Gastrocnemius medialis (tissue), 4 donors: ENCODE data around the gene UTP4. TPM values are rescaled to one million over a fixed set of nuclear protein-coding genes. Genes with fewer than 3 reads are reported as not detected.
A peak's percentile ranks its signal among the peaks of the same experiment; 100 is the strongest.

Experiments
- ATAC-seq, 2 donors: fragments of 150-250 bp; one replicate each; pipeline ENCODE4 v1.9.1; 2016
- DNase-seq, 2 donors: peaks; one replicate each; pipeline ENCODE4 v3.0.0-alpha.2; 2019
- H3K27ac ChIP-seq, 4 donors: fragments of 200-600 bp; sonication (generic); 1 replicate in 1 of 4; 2 replicates in 3 of 4; pipeline ENCODE4 v1.5.1; 2016 to 2018; ENCODE audit warnings: mild to moderate bottlenecking in 2 of 4, moderate library complexity in 1 of 4
- H3K27me3 ChIP-seq, 3 donors: fragments of 200-600 bp; sonication (generic) in 2 of 3; 1 replicate in 1 of 3; 2 replicates in 2 of 3; pipeline versions ENCODE4 v1.5.1 to v1.6.0; 2016 to 2019; ENCODE audit warnings: mild to moderate bottlenecking in 1 of 3, moderate library complexity in 1 of 3
- H3K36me3 ChIP-seq, 2 donors: fragments of 200-600 bp; sonication (generic) in 1 of 2; one replicate each; pipeline ENCODE4 v1.5.1; 2017 to 2018
- H3K4me1 ChIP-seq, 2 donors: fragments of 200-600 bp; sonication (generic) in 1 of 2; one replicate each; pipeline ENCODE4 v1.5.1; 2016 to 2017; ENCODE audit warnings: mild to moderate bottlenecking in 2 of 2
- H3K4me3 ChIP-seq, 4 donors: fragments of 200-600 bp; sonication (generic) in 3 of 4; 1 replicate in 1 of 4; 2 replicates in 3 of 4; pipeline ENCODE4 v1.5.1; 2016 to 2019; ENCODE audit warnings: mild to moderate bottlenecking in 2 of 4
- H3K9me3 ChIP-seq, 3 donors: fragments of 200-600 bp; sonication (generic) in 2 of 3; 1 replicate in 1 of 3; 2 replicates in 2 of 3; pipeline ENCODE4 v1.5.1; 2016 to 2019
- CTCF ChIP-seq, 5 experiments: fragments of 450-650 bp in 3 of 5; fragments of 200-600 bp in 2 of 5; sonication (generic) in 2 of 5; IDR thresholded peaks in 4 of 5; conservative IDR thresholded peaks in 1 of 5; 1 replicate in 4 of 5; 2 replicates in 1 of 5; pipeline ENCODE4 v1.5.1; 2016 to 2019; ENCODE audit warnings: antibody characterized with exemption in 5 of 5, mild to moderate bottlenecking in 3 of 5, moderate library complexity in 3 of 5
- POLR2A ChIP-seq, 2 donors: fragments of 450-650 bp; IDR thresholded peaks; one replicate each; pipeline ENCODE4 v1.6.1; 2017; ENCODE audit warnings: antibody characterized with exemption in 2 of 2, mild to moderate bottlenecking in 2 of 2, moderate library complexity in 2 of 2
- in situ Hi-C, 4 donors: fragments of 200-750 bp; cut with MboI; loops; one replicate each; pipeline versions ENCODE4 v1.15.0 to v1.8.0; 2017; ENCODE audit warnings: low sequenced_read_pairs in 4 of 4
- intact Hi-C: fragments of 100-400 bp; cut with DNase I; formaldehyde crosslinking; loops from one replicate; pipeline ENCODE4 v1.15.1; 2023; ENCODE audit warnings: low total_unique reads
- total RNA-seq, 4 donors: library from RNA; depleted of rRNA; stranded (reverse); fragments of >200 nt; gene quantifications; one replicate each; pipeline versions ENCODE4 v1.1.0 to v1.2.3, GENCODE V29; 2016

Gene UTP4
- total RNA-seq, 4 donors from 2014 or later: 33.1 to 44.2 (median 35.5) TPM

DNA sequence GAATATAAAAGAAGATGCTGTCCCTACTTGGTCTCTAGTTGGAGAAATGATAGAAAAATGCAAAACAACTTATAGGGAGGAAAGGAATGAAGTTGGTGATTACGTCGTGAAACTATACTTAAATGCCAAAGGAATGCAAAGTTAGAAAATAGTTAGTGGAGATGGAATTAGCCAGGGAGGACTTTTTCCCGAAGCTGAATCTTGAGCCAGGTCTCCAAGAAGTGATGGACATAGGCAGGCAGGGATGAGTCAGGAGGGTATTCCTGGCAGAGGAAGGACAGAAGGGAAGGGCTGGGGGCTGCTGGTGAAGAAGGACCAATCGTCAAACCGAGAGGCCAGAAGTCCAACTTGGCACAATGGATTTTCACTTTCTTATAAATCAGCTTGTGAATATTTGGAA is 56.3 kb downstream of the UTP4 start:
- Histone ChIP-seq H3K27me3 (no peaks in the 10 kb centered on the region), H3K4me1 (peaks cover 33 to 40% of the 10 kb centered on the region in 2 donors), H3K4me3 (peak overlapping the region; percentile 67 to 92 (median 78)), H3K9me3 (no peaks in the 10 kb centered on the region), H3K27ac (peak overlapping the region in 2 of 4 donors; percentile 78 to 93), H3K36me3 (no peaks in the 10 kb centered on the region)
- no peak for ATAC-seq
- in situ Hi-C loops (no loop called here), intact Hi-C loops (loop anchor here (5.0 kb wide), 1 partner anchor 199 kb away; the partner anchor contains the start of gene TERF2)
- TF ChIP-seq POLR2A (IDR thresholded peaks at IDR 0.05): no peak
- TF ChIP-seq CTCF (IDR thresholded peaks at IDR 0.05 in 4 of 5, conservative IDR thresholded peaks at IDR 0.05 in 1 of 5): no peak
- no peak for DNase-seq

DNA sequence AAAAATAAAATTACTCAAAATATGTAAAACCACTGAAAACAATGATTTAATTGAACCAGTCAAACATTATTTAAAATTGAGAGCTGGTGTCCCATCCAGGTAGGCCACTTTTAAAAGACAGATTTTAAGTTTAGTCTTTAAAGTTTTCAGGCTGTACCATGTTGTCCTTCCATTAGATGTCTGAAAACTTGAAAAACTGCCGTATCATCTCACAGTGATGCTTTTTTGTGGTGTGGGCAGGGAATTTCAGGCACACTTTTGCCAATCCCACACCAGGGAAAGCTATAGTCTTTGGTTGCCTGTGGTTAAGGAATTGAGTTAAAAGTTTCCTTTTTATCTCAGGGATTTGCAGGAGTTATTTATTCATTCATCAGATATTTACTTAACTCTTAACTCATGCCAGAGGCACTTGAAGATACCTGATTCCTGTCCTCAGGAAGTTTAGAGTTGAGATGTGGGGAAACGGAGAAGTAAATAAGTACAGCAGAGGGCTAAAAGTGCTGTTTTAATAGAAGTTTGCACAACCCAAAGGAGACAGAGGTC is 57.7 kb downstream of the UTP4 start:
- Histone ChIP-seq H3K27ac (no peak overlapping the region), H3K36me3 (no peaks in the 10 kb centered on the region), H3K4me1 (peaks cover 38 to 53% of the 10 kb centered on the region in 2 donors), H3K9me3 (no peaks in the 10 kb centered on the region), H3K27me3 (no peaks in the 10 kb centered on the region), H3K4me3 (no peak overlapping the region)
- TF ChIP-seq CTCF (IDR thresholded peaks at IDR 0.05 in 4 of 5, conservative IDR thresholded peaks at IDR 0.05 in 1 of 5): no peak
- no peak for TF ChIP-seq POLR2A (IDR thresholded peaks at IDR 0.05)
- no peak for ATAC-seq
- in situ Hi-C loops: no loop called here
- intact Hi-C loops: no loop called here
- DNase-seq: no peak

- H3K27me3 ChIP-seq: no peaks in the 10 kb centered on the region
- DNase-seq (no peak), ATAC-seq (no peak)
- in situ Hi-C loops: no loop called here
- intact Hi-C loops: no loop called here
- no peaks in the 10 kb centered on the region for H3K36me3 ChIP-seq
- no peak overlapping the region for H3K27ac ChIP-seq
- H3K9me3 ChIP-seq: no peaks in the 10 kb centered on the region
- TF ChIP-seq POLR2A (IDR thresholded peaks at IDR 0.05) (no peak), CTCF (IDR thresholded peaks at IDR 0.05 in 4 of 5, conservative IDR thresholded peaks at IDR 0.05 in 1 of 5) (no peak)
- peaks cover 38 to 57% of the 10 kb centered on the region in 2 donors for H3K4me1 ChIP-seq
- H3K4me3 ChIP-seq: no peak overlapping the region
These were observed 58.1 kb downstream of the UTP4 start for GRCh38 chr16:69190598-69190997.

DNA sequence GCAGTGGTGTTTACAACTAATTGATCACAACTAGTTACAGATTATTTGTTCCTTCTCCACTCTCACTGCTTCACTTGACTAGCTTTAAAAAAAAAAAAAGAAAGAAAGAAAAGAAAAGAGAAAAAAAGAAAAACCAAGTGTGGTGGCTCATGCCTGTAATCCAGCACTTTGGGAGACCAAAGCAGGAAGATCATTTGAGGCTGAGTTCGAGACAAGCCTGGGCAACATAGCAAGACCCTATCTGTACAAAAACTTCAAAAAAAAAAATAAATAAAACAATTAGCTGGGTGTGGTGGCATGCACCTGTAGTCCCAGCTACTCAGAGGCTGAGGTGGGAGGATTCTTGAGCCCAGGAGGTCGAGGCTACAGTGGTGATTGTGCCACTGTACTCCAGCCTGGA is 58.7 kb downstream of the UTP4 start:
- Histone ChIP-seq H3K4me1 (peaks cover 37 to 59% of the 10 kb centered on the region in 2 donors), H3K4me3 (no peak overlapping the region), H3K27ac (no peak overlapping the region), H3K27me3 (no peaks in the 10 kb centered on the region), H3K36me3 (no peaks in the 10 kb centered on the region), H3K9me3 (no peaks in the 10 kb centered on the region)
- in situ Hi-C loops: no loop called here
- intact Hi-C loops: no loop called here
- DNase-seq: no peak
- TF ChIP-seq POLR2A (IDR thresholded peaks at IDR 0.05) (no peak), CTCF (IDR thresholded peaks at IDR 0.05 in 4 of 5, conservative IDR thresholded peaks at IDR 0.05 in 1 of 5) (no peak)
- ATAC-seq: no peak

DNA sequence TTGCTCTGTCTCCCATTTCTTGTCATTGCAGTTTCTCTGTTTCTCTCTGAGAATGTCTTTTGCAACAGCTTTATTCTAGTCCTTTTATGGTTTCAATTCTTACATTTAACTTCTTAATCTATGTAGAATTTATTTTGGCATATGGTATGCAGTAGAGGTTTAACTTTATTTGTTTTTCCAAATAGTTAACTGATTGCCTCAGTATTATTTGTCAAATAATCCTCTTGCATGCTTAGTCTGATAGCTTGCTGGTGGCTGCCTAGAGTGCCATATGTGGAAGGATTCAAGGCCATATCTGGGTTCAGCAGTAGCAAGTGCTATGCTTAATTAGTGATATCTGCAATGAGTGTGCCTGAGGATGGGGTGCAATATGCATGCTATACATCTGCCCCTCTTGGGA is 61.4 kb downstream of the UTP4 start:
- Histone ChIP-seq H3K36me3 (no peaks in the 10 kb centered on the region), H3K27ac (no peak overlapping the region), H3K4me3 (no peak overlapping the region), H3K9me3 (no peaks in the 10 kb centered on the region), H3K27me3 (no peaks in the 10 kb centered on the region), H3K4me1 (peaks cover 23 to 47% of the 10 kb centered on the region in 2 donors)
- DNase-seq (no peak), ATAC-seq (no peak)
- intact Hi-C loops (no loop called here), in situ Hi-C loops (no loop called here)
- no peak for TF ChIP-seq POLR2A (IDR thresholded peaks at IDR 0.05)
